HepG2 (cell line): Measurements from ENCODE around the gene CPVL. TPM values are rescaled to one million over a fixed set of nuclear protein-coding genes. Genes with fewer than 3 reads are reported as not detected.

Source experiments
- ARNT ChIP-seq: fragments of 450-650 bp; IDR thresholded peaks from 2 replicates; pipeline ENCODE4 v1.6.1; 2017
- ELF3 ChIP-seq: IDR thresholded peaks from 2 replicates; pipeline ENCODE4 v1.6.1; 2016; ENCODE audit warnings: missing genetic modification reagents, missing compliant biosample characterization
- HMG20A ChIP-seq: IDR thresholded peaks from 2 replicates; pipeline ENCODE4 v1.6.1; 2016; ENCODE audit warnings: borderline replicate concordance
- KDM6A ChIP-seq: IDR thresholded peaks from 2 replicates; pipeline ENCODE4 v1.6.1; 2016; ENCODE audit warnings: low read depth
- MIXL1 ChIP-seq: IDR thresholded peaks from 2 replicates; pipeline ENCODE4 v1.6.1; 2016
- NCOA1 ChIP-seq: sonication (generic); formaldehyde crosslinking; IDR thresholded peaks from 2 replicates; pipeline ENCODE4 v1.9.0; 2021; ENCODE audit warnings: missing genetic modification reagents
- PHF8 ChIP-seq: sonication (generic); formaldehyde crosslinking; IDR thresholded peaks from 2 replicates; pipeline ENCODE4 v1.5.0; 2020; ENCODE audit warnings: missing genetic modification reagents
- PPARG ChIP-seq: conservative IDR thresholded peaks from 2 replicates; pipeline ENCODE4 v1.6.1; 2016; ENCODE audit warnings: missing biosample characterization, missing genetic modification reagents
- RELA ChIP-seq: sonication (generic); formaldehyde crosslinking; IDR thresholded peaks from 2 replicates; pipeline ENCODE4 v1.4.0; 2020; ENCODE audit warnings: missing genetic modification reagents
- SOX13 ChIP-seq, 3 experiments: fragments of 450-650 bp in 1 of 3; sonication (generic) in 1 of 3; formaldehyde crosslinking in 1 of 3; IDR thresholded peaks in 2 of 3; conservative IDR thresholded peaks in 1 of 3; 2 replicates each; pipeline versions ENCODE4 v1.5.0 to v1.6.1; 2016 to 2020; ENCODE audit warnings: antibody characterized with exemption in 1 of 3, mild to moderate bottlenecking in 1 of 3, missing compliant biosample characterization in 1 of 3, missing genetic modification reagents in 1 of 3, moderate library complexity in 1 of 3
- ZNF264 ChIP-seq: sonication (generic); formaldehyde crosslinking; IDR thresholded peaks from 2 replicates; pipeline ENCODE4 v1.4.0; 2020; ENCODE audit warnings: missing genetic modification reagents
- ZNF510 ChIP-seq: sonication (generic); formaldehyde crosslinking; IDR thresholded peaks from 2 replicates; pipeline ENCODE4 v1.4.0; 2020; ENCODE audit warnings: low read depth, mild to moderate bottlenecking, missing genetic modification reagents
- polyA plus RNA-seq, 8 experiments: library from polyadenylated mRNA; depleted of rRNA in 3 of 8; stranded (reverse) in 7 of 8; unstranded in 1 of 8; fragments of >200 nt; fragmentation: Illumina TruSeq in 4 of 8; extraction: Trizol in 4 of 8; gene quantifications; 2 replicates each; pipeline versions ENCODE4 v1.2.1 to v1.2.3, GENCODE V29; 2011 to 2016; ENCODE audit warnings: low read depth in 4 of 8, missing spikeins in 1 of 8, mixed read lengths in 1 of 8; ENCODE audit not compliant: insufficient read depth in 1 of 8
- total RNA-seq, 5 experiments: library from RNA; depleted of rRNA; stranded (reverse); fragments of >200 nt; fragmentation: Illumina TruSeq; extraction: Trizol; gene quantifications; 2 replicates each; pipeline ENCODE4 v1.2.3, GENCODE V29; 2016; ENCODE audit warnings: low read depth in 1 of 5
- TF ChIP-seq, protein P1 (sequence below): sonication (generic); formaldehyde crosslinking; IDR thresholded peaks from 2 replicates; pipeline ENCODE4 v1.4.0; 2020; ENCODE audit warnings: missing genetic modification reagents, mild to moderate bottlenecking, borderline replicate concordance
- TF ChIP-seq, protein P2 (sequence below): IDR thresholded peaks from 2 replicates; pipeline ENCODE4 v1.6.1; 2016; ENCODE audit warnings: mild to moderate bottlenecking
- TF ChIP-seq, protein P3 (sequence below): IDR thresholded peaks from 2 replicates; pipeline ENCODE4 v1.6.1; 2016; ENCODE audit warnings: low read depth, missing genetic modification reagents, missing compliant biosample characterization
- TF ChIP-seq, protein P4 (sequence below): sonication (generic); formaldehyde crosslinking; IDR thresholded peaks from 2 replicates; pipeline ENCODE4 v1.4.0; 2020; ENCODE audit warnings: missing genetic modification reagents, borderline replicate concordance
- TF ChIP-seq, protein P5 (sequence below): sonication (generic); formaldehyde crosslinking; IDR thresholded peaks from 2 replicates; pipeline ENCODE4 v1.9.0; 2021; ENCODE audit warnings: missing genetic modification reagents, mild to moderate bottlenecking, borderline replicate concordance

Gene CPVL
- total and polyA plus RNA-seq, 2 of the 13 experiments (the other 11 are each of a cell fraction or from before 2014, with no cell fraction given): 59.2 to 294 TPM

DNA sequence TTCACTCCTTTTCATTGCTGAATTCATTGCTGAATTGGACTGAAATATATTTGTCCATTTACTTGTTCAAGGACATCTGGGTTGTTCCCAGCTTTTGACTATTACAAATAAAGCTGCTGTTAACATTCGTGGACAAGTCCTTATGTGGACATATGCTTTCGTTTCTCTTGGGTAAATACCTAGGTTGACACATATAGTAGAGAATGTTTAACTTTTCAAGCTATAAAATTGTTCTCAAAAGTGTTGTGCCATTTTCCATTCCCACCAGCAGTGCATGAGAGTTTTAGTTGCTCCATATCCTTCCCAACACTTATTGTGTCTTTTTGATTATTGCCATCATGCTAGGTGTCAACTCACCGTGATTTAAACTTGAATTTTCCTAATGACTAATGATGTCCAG, 17.5 kb upstream of the CPVL start (continued):
- TF ChIP-seq, protein P1, sequence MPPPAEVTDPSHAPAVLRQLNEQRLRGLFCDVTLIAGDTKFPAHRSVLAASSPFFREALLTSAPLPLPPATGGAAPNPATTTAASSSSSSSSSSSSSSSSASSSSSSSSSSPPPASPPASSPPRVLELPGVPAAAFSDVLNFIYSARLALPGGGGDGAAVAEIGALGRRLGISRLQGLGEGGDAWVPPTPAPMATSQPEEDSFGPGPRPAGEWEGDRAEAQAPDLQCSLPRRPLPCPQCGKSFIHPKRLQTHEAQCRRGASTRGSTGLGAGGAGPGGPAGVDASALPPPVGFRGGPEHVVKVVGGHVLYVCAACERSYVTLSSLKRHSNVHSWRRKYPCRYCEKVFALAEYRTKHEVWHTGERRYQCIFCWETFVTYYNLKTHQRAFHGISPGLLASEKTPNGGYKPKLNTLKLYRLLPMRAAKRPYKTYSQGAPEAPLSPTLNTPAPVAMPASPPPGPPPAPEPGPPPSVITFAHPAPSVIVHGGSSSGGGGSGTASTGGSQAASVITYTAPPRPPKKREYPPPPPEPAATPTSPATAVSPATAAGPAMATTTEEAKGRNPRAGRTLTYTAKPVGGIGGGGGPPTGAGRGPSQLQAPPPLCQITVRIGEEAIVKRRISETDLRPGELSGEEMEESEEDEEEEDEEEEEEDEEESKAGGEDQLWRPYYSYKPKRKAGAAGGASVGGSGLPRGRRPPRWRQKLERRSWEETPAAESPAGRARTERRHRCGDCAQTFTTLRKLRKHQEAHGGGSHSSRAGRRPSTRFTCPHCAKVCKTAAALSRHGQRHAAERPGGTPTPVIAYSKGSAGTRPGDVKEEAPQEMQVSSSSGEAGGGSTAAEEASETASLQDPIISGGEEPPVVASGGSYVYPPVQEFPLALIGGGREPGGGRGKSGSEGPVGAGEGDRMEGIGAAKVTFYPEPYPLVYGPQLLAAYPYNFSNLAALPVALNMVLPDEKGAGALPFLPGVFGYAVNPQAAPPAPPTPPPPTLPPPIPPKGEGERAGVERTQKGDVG (CRISPR knock-in tag): no peak
- TF ChIP-seq RELA (CRISPR knock-in tag): no peak
- peak; percentile 59; the same call in 1 of the 2 replicates for TF ChIP-seq MIXL1 (CRISPR knock-in tag)
- TF ChIP-seq ARNT: no peak
- 0 out of 2 replicates have a peak, but pooled peaks have one; percentile 21 for TF ChIP-seq ZNF264 (CRISPR knock-in tag)
- peak; percentile 71; the same call in 1 of the 2 replicates for TF ChIP-seq HMG20A
- TF ChIP-seq ZNF510 (CRISPR knock-in tag): no peak
- TF ChIP-seq, protein P2, sequence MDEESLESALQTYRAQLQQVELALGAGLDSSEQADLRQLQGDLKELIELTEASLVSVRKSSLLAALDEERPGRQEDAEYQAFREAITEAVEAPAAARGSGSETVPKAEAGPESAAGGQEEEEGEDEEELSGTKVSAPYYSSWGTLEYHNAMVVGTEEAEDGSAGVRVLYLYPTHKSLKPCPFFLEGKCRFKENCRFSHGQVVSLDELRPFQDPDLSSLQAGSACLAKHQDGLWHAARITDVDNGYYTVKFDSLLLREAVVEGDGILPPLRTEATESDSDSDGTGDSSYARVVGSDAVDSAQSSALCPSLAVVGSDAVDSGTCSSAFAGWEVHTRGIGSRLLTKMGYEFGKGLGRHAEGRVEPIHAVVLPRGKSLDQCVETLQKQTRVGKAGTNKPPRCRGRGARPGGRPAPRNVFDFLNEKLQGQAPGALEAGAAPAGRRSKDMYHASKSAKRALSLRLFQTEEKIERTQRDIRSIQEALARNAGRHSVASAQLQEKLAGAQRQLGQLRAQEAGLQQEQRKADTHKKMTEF (CRISPR knock-in tag): peak; percentile 44
- no peak for TF ChIP-seq PHF8 (CRISPR knock-in tag)
- 0 out of 2 replicates have a peak, but pooled peaks have one; percentile 27 for TF ChIP-seq KDM6A (CRISPR knock-in tag)
- TF ChIP-seq, protein P3, sequence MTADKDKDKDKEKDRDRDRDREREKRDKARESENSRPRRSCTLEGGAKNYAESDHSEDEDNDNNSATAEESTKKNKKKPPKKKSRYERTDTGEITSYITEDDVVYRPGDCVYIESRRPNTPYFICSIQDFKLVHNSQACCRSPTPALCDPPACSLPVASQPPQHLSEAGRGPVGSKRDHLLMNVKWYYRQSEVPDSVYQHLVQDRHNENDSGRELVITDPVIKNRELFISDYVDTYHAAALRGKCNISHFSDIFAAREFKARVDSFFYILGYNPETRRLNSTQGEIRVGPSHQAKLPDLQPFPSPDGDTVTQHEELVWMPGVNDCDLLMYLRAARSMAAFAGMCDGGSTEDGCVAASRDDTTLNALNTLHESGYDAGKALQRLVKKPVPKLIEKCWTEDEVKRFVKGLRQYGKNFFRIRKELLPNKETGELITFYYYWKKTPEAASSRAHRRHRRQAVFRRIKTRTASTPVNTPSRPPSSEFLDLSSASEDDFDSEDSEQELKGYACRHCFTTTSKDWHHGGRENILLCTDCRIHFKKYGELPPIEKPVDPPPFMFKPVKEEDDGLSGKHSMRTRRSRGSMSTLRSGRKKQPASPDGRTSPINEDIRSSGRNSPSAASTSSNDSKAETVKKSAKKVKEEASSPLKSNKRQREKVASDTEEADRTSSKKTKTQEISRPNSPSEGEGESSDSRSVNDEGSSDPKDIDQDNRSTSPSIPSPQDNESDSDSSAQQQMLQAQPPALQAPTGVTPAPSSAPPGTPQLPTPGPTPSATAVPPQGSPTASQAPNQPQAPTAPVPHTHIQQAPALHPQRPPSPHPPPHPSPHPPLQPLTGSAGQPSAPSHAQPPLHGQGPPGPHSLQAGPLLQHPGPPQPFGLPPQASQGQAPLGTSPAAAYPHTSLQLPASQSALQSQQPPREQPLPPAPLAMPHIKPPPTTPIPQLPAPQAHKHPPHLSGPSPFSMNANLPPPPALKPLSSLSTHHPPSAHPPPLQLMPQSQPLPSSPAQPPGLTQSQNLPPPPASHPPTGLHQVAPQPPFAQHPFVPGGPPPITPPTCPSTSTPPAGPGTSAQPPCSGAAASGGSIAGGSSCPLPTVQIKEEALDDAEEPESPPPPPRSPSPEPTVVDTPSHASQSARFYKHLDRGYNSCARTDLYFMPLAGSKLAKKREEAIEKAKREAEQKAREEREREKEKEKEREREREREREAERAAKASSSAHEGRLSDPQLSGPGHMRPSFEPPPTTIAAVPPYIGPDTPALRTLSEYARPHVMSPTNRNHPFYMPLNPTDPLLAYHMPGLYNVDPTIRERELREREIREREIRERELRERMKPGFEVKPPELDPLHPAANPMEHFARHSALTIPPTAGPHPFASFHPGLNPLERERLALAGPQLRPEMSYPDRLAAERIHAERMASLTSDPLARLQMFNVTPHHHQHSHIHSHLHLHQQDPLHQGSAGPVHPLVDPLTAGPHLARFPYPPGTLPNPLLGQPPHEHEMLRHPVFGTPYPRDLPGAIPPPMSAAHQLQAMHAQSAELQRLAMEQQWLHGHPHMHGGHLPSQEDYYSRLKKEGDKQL (CRISPR knock-in tag): peak; percentile 50; the same call in 1 of the 2 replicates
- no peak for TF ChIP-seq NCOA1 (CRISPR knock-in tag)
- TF ChIP-seq SOX13 (IDR thresholded peaks at IDR 0.05): no peak
- peak in 1 of 2 experiments; percentile 76; a peak in 2 of 4 replicates for TF ChIP-seq SOX13 (CRISPR knock-in tag; conservative IDR thresholded peaks at IDR 0.05 in 1 of 2, IDR thresholded peaks at IDR 0.05 in 1 of 2)
- peak; percentile 49; the same call in 1 of the 2 replicates for TF ChIP-seq ELF3 (CRISPR knock-in tag)
- TF ChIP-seq, protein P4, sequence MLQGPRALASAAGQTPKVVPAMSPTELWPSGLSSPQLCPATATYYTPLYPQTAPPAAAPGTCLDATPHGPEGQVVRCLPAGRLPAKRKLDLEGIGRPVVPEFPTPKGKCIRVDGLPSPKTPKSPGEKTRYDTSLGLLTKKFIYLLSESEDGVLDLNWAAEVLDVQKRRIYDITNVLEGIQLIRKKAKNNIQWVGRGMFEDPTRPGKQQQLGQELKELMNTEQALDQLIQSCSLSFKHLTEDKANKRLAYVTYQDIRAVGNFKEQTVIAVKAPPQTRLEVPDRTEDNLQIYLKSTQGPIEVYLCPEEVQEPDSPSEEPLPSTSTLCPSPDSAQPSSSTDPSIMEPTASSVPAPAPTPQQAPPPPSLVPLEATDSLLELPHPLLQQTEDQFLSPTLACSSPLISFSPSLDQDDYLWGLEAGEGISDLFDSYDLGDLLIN: no peak
- peak; percentile 34; the same call in 1 of the 2 replicates for TF ChIP-seq PPARG (CRISPR knock-in tag)
- TF ChIP-seq, protein P5, sequence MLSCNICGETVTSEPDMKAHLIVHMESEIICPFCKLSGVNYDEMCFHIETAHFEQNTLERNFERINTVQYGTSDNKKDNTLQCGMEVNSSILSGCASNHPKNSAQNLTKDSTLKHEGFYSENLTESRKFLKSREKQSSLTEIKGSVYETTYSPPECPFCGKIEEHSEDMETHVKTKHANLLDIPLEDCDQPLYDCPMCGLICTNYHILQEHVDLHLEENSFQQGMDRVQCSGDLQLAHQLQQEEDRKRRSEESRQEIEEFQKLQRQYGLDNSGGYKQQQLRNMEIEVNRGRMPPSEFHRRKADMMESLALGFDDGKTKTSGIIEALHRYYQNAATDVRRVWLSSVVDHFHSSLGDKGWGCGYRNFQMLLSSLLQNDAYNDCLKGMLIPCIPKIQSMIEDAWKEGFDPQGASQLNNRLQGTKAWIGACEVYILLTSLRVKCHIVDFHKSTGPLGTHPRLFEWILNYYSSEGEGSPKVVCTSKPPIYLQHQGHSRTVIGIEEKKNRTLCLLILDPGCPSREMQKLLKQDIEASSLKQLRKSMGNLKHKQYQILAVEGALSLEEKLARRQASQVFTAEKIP (CRISPR knock-in tag): no peak
